Measurements from ENCODE around the gene SLC50A1.
"Not testable (repeated sequence)": the region's sequence is repeated elsewhere in the genome, so short reads cannot be mapped to it uniquely, and the experiment has no call there.

SLC50A1 gene

DNA sequence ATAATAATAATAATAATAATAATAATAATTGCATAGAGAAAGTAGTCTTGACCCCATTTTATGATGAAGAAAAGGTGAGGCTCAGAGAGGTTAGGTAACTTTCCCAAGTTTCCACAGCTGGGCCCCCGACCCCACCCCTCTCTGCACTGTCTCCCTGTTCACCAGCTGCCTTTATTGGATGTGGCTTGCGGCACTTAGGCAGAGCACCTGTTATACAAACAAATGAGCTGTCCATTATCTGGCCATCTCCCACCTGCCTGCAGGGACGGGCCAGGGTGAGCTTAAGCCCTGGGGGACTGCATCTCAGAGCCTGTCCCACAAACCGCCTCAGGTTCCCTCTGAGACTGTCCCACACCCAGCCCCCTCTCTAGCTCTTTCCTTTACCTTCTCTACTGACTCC is 18.0 kb upstream of the SLC50A1 start:
- DNase-seq = no peak

DNA sequence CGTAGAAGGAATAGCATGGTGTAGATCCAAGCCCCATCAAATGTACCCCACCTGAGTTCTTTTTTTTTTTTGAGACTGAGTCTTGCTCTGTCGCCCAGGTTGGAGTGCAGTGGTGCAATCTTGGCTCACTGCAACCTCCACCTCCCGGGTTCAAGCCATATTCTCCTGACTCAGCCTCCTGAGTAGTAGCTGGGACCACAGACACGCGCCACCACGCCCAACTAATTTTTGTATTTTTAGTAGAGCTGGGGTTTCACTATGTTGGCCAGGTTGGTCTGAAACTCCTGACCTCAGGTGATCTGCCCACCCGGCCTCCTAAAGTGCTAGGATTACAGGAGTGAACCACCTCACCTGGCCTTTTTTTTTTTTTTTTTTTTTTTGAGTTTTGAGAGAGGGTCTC is 17.6 kb upstream of the SLC50A1 start:
- DNase-seq = not testable (repeated sequence)

DNA sequence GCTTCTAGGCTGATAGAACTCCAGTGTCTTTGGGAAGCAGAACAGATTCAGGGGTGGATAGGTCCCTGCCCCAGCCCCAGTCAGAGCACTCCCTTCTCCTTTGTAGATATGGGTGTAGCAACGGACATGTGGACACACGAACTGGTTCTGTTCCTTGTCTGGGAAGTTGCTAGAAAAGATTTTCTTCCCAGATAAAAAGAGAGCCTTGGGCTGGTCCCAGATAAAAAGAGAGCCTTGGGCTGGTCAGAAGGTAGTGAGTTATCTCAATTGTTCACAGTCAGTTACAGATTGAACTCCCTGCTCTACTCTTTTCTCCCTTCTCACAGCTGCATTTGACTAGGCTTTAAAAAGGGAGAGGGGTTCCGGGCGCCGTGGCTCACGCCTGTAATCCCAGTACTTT is 15.4 kb upstream of the SLC50A1 start:
- no peak for DNase-seq

DNA sequence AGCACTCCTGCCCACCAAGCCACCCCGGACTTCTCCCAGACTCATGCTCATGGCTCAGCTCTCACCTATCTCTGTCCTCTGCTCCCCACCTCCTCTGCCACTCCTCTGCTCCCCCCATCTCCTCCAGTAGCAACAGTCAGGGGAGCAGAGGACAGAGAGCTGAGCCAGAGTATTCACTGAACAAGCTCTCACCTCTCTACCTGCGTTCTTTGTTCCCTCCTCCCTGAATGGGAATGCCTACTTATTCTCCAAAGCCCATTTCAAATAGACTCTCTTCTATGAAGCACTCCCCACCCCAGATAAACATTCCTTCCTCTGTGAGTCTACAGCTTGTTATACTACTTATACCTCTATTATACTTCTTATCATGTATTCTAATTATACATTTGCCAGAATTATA is 14.4 kb upstream of the SLC50A1 start:
- no peak for DNase-seq

GRCh38 chr1:155122308-155122707 is 13.3 kb upstream of the SLC50A1 start:
- DNase-seq = no peak

- no peak for DNase-seq
These were observed 11.9 kb upstream of the SLC50A1 start for GRCh38 chr1:155123801-155124200.

DNA sequence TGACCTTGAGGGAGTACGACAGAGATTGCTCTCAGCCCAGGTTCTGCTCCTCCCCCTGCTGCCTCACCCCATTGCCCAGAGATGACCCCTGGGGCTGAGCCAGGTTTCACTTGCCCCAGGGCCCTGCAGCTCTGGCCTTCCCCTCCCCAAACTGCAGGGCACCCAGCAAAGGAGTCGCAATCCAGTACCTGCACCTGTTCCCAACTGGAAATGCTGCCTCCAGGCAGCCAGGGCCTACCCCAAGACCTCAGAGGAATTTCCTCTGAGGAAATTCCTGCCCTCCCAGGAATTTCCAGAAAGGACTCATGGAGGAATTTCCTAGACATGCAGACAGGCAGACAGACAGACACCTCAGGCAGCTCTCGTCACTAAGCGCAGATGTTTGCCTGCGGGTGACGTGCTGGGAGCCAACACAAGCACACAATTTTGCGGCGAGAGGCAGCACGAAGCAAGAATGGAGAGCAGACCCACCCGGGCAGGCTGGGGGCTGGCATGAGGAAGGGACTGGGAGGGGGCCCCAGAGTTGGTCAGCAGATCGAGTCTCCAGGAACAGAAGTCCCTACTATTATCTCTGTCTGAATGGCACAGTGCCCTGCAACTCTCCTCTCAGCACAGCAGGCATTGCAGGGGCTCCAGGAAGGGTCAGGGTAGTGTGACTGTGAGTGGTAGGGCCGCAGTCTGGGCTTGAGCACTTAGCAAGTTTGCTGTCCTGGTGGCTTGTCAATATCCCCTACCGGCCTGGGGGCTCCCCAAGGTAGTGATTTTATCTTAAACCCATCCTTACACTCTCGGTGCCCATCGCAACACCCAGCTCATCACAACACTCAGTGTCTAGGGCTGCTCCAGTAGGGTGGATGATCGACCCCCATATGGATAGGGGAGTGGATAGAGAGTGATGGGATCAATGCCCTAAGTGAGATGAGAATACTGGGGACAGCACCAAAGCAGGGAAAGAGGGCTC is 10.9 kb upstream of the SLC50A1 start:
- DNase-seq = no peak

GRCh38 chr1:155125511-155125945 is 10.1 kb upstream of the SLC50A1 start:
- no peak for DNase-seq

DNA sequence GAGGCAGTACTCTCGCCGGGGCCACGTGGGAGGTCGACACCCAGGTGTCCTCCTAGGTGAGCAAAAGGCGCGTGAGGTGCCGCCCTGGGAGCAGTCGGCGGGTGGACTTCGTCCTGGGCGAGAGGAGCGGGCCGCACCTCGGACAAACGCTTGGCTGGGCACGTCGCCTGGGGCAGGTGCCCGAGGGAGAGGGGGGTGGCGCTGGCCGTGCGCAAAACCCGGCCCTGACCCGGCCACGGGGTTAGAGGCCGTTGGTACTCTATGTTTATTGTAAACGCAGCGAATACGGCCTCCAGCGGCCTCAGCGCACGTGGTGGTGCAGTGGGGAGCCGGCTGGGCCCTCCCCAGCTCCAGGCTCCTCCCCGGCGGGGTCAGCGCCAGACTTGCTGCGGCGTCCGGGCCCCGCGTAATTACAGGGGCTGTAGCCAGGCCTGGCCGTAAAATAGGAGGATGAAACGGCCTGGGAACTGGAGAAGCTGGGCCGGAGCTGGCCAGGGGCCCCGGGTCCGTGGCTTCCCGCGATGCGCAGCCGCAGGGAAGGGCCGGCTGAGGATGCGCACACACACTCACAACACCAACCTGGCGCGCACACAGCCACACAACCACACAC is 9.6 kb upstream of the SLC50A1 start:
- no peak for DNase-seq

DNA sequence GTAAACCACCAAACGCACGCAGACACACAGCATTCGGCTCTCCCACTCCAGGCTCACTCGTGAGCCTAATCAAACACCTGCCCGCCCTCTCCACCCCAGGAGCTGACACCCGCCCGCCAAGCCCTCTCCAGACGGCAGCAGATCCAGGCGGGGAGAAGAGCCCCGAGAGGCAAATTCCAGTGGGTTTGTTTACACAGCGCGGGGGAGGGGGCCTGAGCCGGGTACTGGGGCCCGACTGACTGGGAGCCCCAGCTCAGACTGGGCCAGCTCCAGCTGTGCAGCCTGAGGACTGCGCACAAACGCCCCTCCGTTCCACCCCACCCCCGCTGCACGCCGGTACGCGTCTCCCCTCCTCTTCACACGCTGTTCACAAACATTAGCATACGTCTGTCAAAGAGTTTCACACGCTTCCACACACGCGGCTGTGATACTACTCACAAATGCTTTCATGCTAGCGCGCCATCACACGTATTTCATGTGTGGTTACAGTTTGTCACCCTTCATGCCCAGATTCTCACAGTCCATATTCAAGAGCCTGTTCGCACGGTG is 9.0 kb upstream of the SLC50A1 start:
- no peak for DNase-seq

DNA sequence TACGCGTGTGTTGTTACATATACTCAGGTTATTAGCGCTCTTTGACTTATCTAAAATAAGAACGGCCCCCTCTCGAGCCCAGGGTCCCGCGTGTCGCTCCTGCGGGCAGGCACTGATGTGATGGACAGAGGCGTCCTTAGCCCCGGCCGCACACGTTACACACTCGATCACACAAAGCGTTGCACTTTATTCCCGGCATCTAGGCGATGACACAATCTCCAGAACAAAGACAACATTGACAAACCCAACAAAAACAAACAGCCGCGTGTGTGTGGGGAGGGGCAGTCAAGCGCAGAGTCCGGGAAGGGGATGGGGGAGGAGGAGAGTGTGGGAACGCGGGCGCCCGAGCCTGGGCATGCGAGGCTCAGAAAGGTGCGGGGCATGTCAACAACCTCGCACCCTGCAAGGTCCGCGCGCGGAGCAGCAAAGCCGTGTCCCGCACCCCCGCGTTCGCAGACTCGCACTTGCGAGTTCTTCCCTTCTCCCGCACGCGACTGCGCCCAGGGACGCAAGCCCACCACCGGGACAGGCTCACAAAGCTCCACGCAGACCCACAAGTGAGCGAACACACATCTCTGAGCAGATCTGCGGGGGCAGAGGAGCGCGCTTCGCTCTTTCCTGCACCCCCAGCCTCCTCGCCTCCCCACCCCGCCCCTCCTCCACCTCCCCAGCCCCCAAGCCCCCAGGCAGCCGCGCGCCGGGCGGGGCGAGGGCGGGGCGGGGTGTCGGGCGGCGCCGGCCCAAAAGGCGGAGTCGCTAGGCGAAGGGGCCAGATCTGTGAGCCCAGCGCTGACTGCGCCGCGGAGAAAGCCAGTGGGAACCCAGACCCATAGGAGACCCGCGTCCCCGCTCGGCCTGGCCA is 8.3 kb upstream of the SLC50A1 start, which contains the start of gene EFNA1:
EFNA1 (plus strand) TSS at position 772 of the 862 bp plus-strand sequence. CDS start 102 bp downstream, outside the sequence.
- no peak for DNase-seq

DNA sequence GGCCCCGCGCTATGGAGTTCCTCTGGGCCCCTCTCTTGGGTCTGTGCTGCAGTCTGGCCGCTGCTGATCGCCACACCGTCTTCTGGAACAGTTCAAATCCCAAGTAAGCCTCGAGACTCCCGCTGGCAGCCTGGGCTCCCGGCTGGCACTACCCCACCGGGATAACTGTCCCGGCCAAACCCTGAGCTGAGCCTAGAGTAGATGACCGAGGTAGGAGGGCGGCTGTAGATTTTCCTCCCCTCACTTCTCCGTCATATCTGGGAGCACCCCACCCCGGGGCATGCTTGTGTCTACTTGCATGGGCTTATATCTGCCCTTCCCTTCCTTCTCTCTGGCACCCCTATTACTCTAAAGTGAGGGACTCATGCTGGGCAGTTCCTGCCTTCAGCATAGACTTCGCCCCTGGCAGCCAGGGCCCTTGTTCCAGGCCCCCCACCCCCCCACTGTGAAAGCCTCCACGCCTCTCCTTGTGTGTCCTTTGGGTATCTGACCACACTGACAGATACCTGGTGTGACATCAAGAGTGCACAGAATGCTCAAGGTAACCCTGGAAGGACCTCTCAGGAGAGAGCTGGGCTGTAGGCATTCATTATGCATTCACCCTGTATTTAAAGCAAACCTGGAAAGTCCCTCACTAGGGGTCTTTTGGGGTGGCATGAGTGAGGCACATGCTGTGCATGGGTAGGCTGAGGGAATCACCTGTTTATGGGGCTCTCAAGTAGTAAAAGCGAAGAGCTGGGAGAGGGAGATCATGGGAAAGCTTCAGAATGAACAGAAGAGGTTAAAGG is 7.5 kb upstream of the SLC50A1 start:
- no peak for DNase-seq

GRCh38 chr1:155128755-155129473 is 6.7 kb upstream of the SLC50A1 start:
- DNase-seq = no peak

DNA sequence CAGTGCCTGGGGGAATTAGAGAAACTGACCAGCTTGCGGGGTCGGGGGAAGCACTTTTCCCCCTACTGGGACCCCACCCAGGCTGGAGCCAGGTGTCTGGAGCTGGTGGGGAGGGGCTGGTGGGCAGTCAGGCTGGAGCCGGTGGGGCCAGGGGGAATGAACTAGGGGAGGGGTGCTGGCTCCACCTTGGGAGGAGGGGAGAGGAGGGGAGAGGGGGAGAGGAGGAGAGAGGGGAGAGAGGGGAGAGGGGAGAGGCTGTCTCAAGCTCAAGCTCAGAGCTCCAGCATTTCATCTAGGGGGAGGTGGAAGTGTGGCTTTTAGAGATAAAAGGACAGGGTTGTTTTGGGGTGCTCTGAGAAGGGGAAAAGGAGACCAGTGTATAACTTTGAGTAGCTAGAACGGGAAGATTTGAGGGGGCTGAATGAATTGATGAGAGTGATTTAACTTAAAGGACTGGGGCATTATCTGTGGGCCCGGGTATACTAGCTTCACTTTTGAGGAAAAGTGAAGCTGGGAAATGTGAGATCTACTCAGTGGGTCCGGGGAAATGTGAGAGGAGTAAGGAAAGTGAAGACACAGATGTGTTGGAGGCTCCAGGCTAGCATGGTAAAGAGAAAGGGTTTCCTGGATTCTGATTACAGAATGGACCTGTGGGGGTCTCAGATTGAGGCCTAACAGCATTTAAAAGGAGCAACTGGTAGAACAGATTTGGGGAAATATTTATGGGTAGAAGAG is 5.2 kb upstream of the SLC50A1 start:
- no peak for DNase-seq

DNA sequence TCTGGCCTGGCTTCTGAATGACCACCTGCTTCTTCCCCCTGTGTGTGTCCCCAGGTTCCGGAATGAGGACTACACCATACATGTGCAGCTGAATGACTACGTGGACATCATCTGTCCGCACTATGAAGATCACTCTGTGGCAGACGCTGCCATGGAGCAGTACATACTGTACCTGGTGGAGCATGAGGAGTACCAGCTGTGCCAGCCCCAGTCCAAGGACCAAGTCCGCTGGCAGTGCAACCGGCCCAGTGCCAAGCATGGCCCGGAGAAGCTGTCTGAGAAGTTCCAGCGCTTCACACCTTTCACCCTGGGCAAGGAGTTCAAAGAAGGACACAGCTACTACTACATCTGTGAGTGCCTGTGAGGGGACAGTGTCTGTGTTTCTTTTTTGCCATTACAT is 4.4 kb upstream of the SLC50A1 start:
- DNase-seq = no peak

DNA sequence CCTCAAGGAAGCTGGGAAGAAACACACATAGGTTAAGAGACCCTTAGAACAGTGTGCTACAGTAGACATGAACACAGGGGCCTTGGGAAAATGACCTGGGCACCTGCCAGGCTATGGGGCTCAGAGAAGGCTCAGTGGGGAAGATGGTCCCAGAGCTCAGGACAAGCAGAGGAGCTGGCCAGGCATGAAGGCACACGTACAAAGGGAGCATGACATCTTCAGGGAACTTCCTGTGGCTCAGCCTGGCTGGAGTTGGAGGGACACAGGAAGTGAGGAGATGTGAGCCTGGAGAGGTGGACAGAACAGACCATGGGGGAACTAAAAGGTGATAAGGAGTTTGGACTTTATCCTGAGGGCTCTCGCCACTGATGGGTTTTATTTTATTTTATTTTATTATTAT is 3.8 kb upstream of the SLC50A1 start:
- DNase-seq = no peak

DNA sequence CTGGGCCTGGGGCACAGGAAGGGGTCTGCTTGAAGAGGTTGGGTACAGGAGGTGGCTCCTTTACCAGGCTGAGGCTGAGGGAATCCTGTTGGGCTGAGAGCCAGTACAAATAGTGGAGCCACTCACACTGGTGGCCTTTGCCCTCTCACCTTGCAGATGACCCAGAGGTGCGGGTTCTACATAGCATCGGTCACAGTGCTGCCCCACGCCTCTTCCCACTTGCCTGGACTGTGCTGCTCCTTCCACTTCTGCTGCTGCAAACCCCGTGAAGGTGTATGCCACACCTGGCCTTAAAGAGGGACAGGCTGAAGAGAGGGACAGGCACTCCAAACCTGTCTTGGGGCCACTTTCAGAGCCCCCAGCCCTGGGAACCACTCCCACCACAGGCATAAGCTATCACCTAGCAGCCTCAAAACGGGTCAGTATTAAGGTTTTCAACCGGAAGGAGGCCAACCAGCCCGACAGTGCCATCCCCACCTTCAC is 1.8 kb upstream of the SLC50A1 start:
- DNase-seq = no peak

GRCh38 chr1:155134322-155134721 is 1.3 kb upstream of the SLC50A1 start:
- DNase-seq = no peak

DNA sequence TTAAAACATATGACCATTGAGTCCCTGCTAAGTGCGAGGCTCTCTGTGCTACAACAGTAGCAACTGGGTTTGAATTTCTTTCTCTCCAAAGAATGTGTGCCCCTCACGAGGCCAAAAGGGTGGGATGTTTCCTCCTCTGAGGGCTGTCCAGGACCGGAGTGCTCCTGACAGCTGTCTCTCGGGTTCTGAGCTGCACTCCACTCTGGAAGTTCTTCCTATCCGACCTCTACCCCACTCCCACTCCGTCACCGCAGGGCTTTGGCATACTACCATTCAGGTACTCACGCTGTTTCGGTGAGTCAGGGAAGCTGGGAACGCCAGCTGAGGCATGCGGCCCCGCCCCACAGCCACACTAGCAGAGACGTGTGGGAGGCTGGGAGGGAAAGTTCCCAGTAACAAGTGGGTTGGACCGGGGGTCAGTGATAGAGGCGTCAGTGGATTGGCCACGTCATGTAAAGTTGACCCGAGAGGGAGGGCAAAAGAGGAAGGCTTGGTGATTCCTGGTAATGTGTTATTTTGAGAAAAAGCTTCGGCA is 705 bp upstream of the SLC50A1 start:
- DNase-seq = no peak

DNA sequence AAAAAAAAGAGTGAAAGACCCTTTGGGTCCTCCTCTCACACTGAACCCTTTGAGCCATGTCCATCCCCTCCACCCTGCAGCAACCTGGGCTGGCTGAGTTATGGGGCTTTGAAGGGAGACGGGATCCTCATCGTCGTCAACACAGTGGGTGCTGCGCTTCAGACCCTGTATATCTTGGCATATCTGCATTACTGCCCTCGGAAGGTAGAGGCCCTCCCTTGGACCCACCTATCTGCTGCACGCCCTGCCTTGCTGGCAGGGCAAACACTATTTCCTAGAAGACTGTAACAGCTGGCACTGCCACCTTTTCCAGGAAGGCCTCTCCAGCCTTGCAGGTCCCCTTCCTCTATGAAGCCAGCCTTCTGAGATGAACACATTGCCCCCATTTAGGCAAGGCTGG is 1.1 kb downstream of the SLC50A1 start:
- no peak for DNase-seq
